K562 (cell line): Measurements from ENCODE around the gene SRRT. TPM values are rescaled to one million over a fixed set of nuclear protein-coding genes. Genes with fewer than 3 reads are reported as not detected.

ENCODE experiments used
- ATAC-seq: fragments of 200-7000 bp; cut with Tn5 transposase; 3 replicates; pipeline ENCODE4 v1.9.1; 2020; ENCODE audit warnings: moderate library complexity
- BruUV-seq: library from RNA; stranded (reverse); fragments of 400-500 nt; replicated peaks from 2 replicates; lab custom pipeline; 2021; lab: Mats Ljungman, UMichigan
- CTCF ChIA-PET: fragments of 300-600 bp; formaldehyde crosslinking; extraction: SDS; loops from one replicate; lab custom pipeline; 2021; ENCODE audit warnings: low intra/inter-chr PET ratio; lab: Yijun Ruan, JAX
- POLR2A ChIA-PET: fragments of 300-600, 350-650 bp; sonication (Branson Sonifier 250); formaldehyde crosslinking; extraction: SDS; loops from one replicate; lab custom pipeline; 2021; ENCODE audit warnings: antibody characterized with exemption, inconsistent platforms; lab: Yijun Ruan, JAX
- DNase-seq, 4 experiments: peaks; one replicate each; pipeline versions ENCODE4 v3.0.0 to v3.0.0-alpha.2; 2011 to 2018; ENCODE audit warnings: low spot score in 3 of 4, mixed read lengths in 3 of 4; ENCODE audit errors: extremely low read depth in 1 of 4
- FAIRE-seq: peaks from 2 replicates; lab custom pipeline; 2011; peaks lifted over from hg19 to GRCh38; lab: Jason Lieb, UNC
- H2AFZ ChIP-seq: 2 replicates; pipeline ENCODE4 v1.6.0; 2011; ENCODE audit warnings: low read depth, low read length, control low read depth, inconsistent platforms
- H3K27ac ChIP-seq: fragments of 200-600 bp; 3 replicates; pipeline ENCODE4 v1.8.0; 2011; ENCODE audit warnings: low read depth, mild to moderate bottlenecking, control low read depth, inconsistent platforms, low read length, moderate library complexity, mixed read lengths; ENCODE audit errors: extremely low read depth
- H3K27me3 ChIP-seq, 2 experiments: fragments of 300-600 bp in 1 of 2; 2 replicates in 1 of 2; 3 replicates in 1 of 2; pipeline versions ENCODE4 v1.6.0 to v1.8.0; 2011; ENCODE audit warnings: inconsistent platforms in 2 of 2, low read length in 2 of 2, mild to moderate bottlenecking in 1 of 2, mixed read lengths in 1 of 2, moderate library complexity in 1 of 2; ENCODE audit not compliant: control insufficient read depth in 2 of 2, insufficient read depth in 2 of 2
- H3K36me3 ChIP-seq: fragments of 300-600 bp; 3 replicates; pipeline ENCODE4 v1.8.0; 2011; ENCODE audit warnings: mild to moderate bottlenecking, low read length, inconsistent platforms; ENCODE audit not compliant: control insufficient read depth, insufficient read depth
- H3K4me1 ChIP-seq, 2 experiments: fragments of 200-600 bp in 1 of 2; replicated peaks in 1 of 2; 2 replicates in 1 of 2; 3 replicates in 1 of 2; pipeline versions ENCODE4 v1.5.1 to v1.8.0; 2011; ENCODE audit warnings: inconsistent platforms in 2 of 2, low read length in 2 of 2, mild to moderate bottlenecking in 1 of 2, mixed read lengths in 1 of 2, moderate library complexity in 1 of 2; ENCODE audit not compliant: control insufficient read depth in 2 of 2, insufficient read depth in 2 of 2
- H3K4me2 ChIP-seq: 2 replicates; pipeline ENCODE4 v1.6.1; 2011; ENCODE audit warnings: low read length, control low read depth, inconsistent platforms, mixed read lengths; ENCODE audit not compliant: insufficient read depth
- H3K4me3 ChIP-seq: fragments of 200-600 bp; sonication (generic), shearing (Covaris generic); 2 replicates; pipeline ENCODE4 v1.5.1; 2016; ENCODE audit warnings: control low read depth, inconsistent platforms
- H3K79me2 ChIP-seq: fragments of 200-600 bp; 3 replicates; pipeline ENCODE4 v1.8.0; 2011; ENCODE audit warnings: low read length, inconsistent platforms; ENCODE audit not compliant: control insufficient read depth, insufficient read depth
- H3K9ac ChIP-seq, 2 experiments: 2 replicates each; pipeline versions ENCODE4 v1.6.0 to v1.6.1; 2011; ENCODE audit warnings: low read depth in 2 of 2, low read length in 2 of 2, control low read depth in 1 of 2, inconsistent platforms in 1 of 2, mild to moderate bottlenecking in 1 of 2, mixed read lengths in 1 of 2; ENCODE audit not compliant: insufficient read depth in 1 of 2
- H3K9me1 ChIP-seq: one replicate; pipeline ENCODE4 v1.6.0; 2011; ENCODE audit warnings: inconsistent platforms, mild to moderate bottlenecking, low read length, moderate library complexity; ENCODE audit not compliant: control insufficient read depth, insufficient read depth
- H3K9me3 ChIP-seq: replicated peaks from 2 replicates; pipeline ENCODE4 v1.5.1; 2011; ENCODE audit warnings: low read depth, low read length, inconsistent platforms; ENCODE audit not compliant: control insufficient read depth, insufficient read depth
- H4K20me1 ChIP-seq: replicated peaks from 2 replicates; pipeline ENCODE4 v1.6.1; 2011; ENCODE audit warnings: low read length, inconsistent platforms, mixed read lengths; ENCODE audit not compliant: control insufficient read depth, insufficient read depth
- ATF4 ChIP-seq: fragments of 450-650 bp; formaldehyde crosslinking; IDR thresholded peaks from 2 replicates; pipeline ENCODE4 v1.4.0; 2022; ENCODE audit warnings: mild to moderate bottlenecking, moderate library complexity
- BCOR ChIP-seq: fragments of 450-650 bp; IDR thresholded peaks from 2 replicates; pipeline ENCODE4 v1.6.1; 2016
- BRF1 ChIP-seq: IDR thresholded peaks from 3 replicates; pipeline ENCODE4 v1.6.1; 2011; ENCODE audit warnings: borderline replicate concordance, mild to moderate bottlenecking; ENCODE audit not compliant: insufficient read length; ENCODE audit errors: extremely low read depth
- TCF7L2 ChIP-seq: fragments of 150-350 bp; IDR thresholded peaks from 2 replicates; pipeline ENCODE4 v1.6.1; 2016; ENCODE audit warnings: low read depth, mild to moderate bottlenecking, low read length, moderate library complexity
- ZKSCAN8 ChIP-seq: fragments of 200-800 bp; sonication (Bioruptor generic); IDR thresholded peaks from 2 replicates; pipeline ENCODE4 v1.6.1; 2016; ENCODE audit warnings: missing genetic modification characterization, missing compliant biosample characterization
- ZNF76 ChIP-seq: fragments of 250-450 bp; sonication (Bioruptor Pico); IDR thresholded peaks from 2 replicates; pipeline ENCODE4 v1.4.0; 2020; ENCODE audit warnings: mild to moderate bottlenecking, moderate library complexity, borderline replicate concordance
- WGBS: fragments of 100-300 bp; shearing (Covaris generic); methylation state at CpG from one replicate; pipeline ENCODE4 v1.1.6; 2016; ENCODE audit warnings: low coverage, mixed read lengths; ENCODE audit not compliant: insufficient coverage; ENCODE audit errors: missing lambda C conversion rate; 5-methylcytosine and 5-hydroxymethylcytosine counted together
- in situ Hi-C: fragments of 300-500 bp; cut with MboI; formaldehyde crosslinking; loops from 4 replicates; pipeline ENCODE4 v1.15.0; 2018; ENCODE audit warnings: inconsistent platforms, mixed read lengths
- intact Hi-C: fragments of 100-400 bp; cut with micrococcal nuclease; formaldehyde crosslinking; loops from 2 replicates; pipeline ENCODE4 v1.14.2; 2022
- polyA plus RNA-seq, 8 experiments: library from polyadenylated mRNA; depleted of rRNA in 4 of 8; stranded (reverse) in 5 of 8; unstranded in 3 of 8; fragments of >200 nt; fragmentation: Nextera tagmentation in 2 of 8; fragmentation: Illumina TruSeq in 1 of 8; extraction: Ambion mirVana in 2 of 8; extraction: Trizol in 1 of 8; gene quantifications; 2 replicates each; pipeline versions ENCODE4 v1.2.1 to v1.2.3, GENCODE V29; 2011 to 2014; ENCODE audit warnings: inconsistent platforms in 1 of 8, missing spikeins in 1 of 8
- total RNA-seq, 7 experiments: library from RNA; depleted of rRNA in 6 of 7; stranded (reverse); fragments of >200 nt in 6 of 7; fragmentation: Illumina TruSeq in 2 of 7; extraction: Trizol in 2 of 7; gene quantifications; 2 replicates each; pipeline versions ENCODE4 v1.2.1 to v1.2.3, GENCODE V29; 2011 to 2021; ENCODE audit warnings: low replicate concordance in 1 of 7

Gene SRRT
- total and polyA plus RNA-seq, 9 of the 15 experiments (the other 6 are each of a cell fraction or from before 2014, with no cell fraction given): 10.3 to 263 (median 84.4) TPM

- FAIRE-seq (no peak), ATAC-seq (no peak), DNase-seq (no peak)
- 93% methylated on average over 10 of the region's 14 CpGs for WGBS
- Histone ChIP-seq H3K9ac (0 out of 4 replicates have a peak overlapping the region, but pooled peaks of 1 of the 2 experiments have one; percentile 82), H3K4me2 (no peak overlapping the region), H4K20me1 (no peaks in the 10 kb centered on the region), H3K9me1 (no peaks in the 10 kb centered on the region), H3K27ac (no peak overlapping the region), H3K36me3 (peaks cover 29% of the 10 kb centered on the region; the same call in 2 of the 3 replicates), H3K4me3 (no peak overlapping the region), H3K9me3 (no peaks in the 10 kb centered on the region), H3K27me3 (no peaks in the 10 kb centered on the region; a peak in 1 of 5 replicates), H3K4me1 (peaks cover 7 to 39% of the 10 kb centered on the region in 2 experiments), H3K79me2 (peaks cover 2% of the 10 kb centered on the region; the same call in 2 of the 3 replicates), H2AFZ (no peak overlapping the region)
- TF ChIP-seq BRF1 (no peak), BCOR (no peak), ZKSCAN8 (CRISPR knock-in tag) (no peak), ATF4 (CRISPR knock-in tag) (no peak), TCF7L2 (no peak), ZNF76 (CRISPR knock-in tag) (no peak)
- intact Hi-C loops: no loop called here
- CTCF ChIA-PET: interaction anchor here (0.7 kb wide), 1 partner anchor 64 kb away, joined by 5 read pairs; no protein-coding TSS in a partner anchor
- BruUV-seq: no TSS peak
- in situ Hi-C loops: no loop called here
- POLR2A ChIA-PET: interaction anchor here (1.1 to 1.4 kb wide), 2 partner anchors 9 to 13 kb away, joined by 3 to 5 read pairs; partner anchors contain the start of genes SLC12A9 and SRRT
Observed at GRCh38 chr7:100861616-100861985, 13.3 kb upstream of the SRRT start.
